Heart left ventricle (tissue), 13 donors: ENCODE data around the gene ARHGDIB.

ENCODE experiments used
- POLR2A ChIP-seq, 2 donors: fragments of 450-650 bp; IDR thresholded peaks; one replicate each; pipeline ENCODE4 v1.6.1; 2017; ENCODE audit warnings: antibody characterized with exemption in 2 of 2, mild to moderate bottlenecking in 2 of 2, moderate library complexity in 2 of 2
- TF ChIP-seq, protein P1 (sequence below), 12 donors: fragments of 200-600 bp; sonication (generic) in 4 of 12; IDR thresholded peaks; one replicate each; pipeline versions ENCODE4 v1.5.0 to v1.8.0; 2018 to 2022; ENCODE audit warnings: antibody characterized with exemption in 12 of 12, mild to moderate bottlenecking in 5 of 12
- donor health status: ischemic (EF 13 %, LVEDD 7.1; RV severe dilation, severe dysfunction).
- donor health status: DM: no; HTN: yes; CAD: no.
- donor health status: DM: no; HTN: no; CAD: no.
- donor health status: ischemic (EF 25% LVEDD 6.9; RV normal size, moderate dysfunction).
- donor health status: ischemic (EF 25% LVEDD 5.7; RV mildly dilated, moderate dysfunction).
- donor health status: ischemic (EF 35%, LVEDD 5.7; RV mildly dilated, moderate dysfunction).
- donor health status: nonischemic (EF 11% LVEDD 7.7; RV severe dilation, severe dysfunction).
- donor health status: DM: yes; HTN: yes; CAD: no.
- donor health status: PGD.
- donor health status: ischemic (EF 29% LVEDD 5.4; RV normal size, mild dysfunction).
- donor health status: nonischemic (EF 23%, LVEDD 6.1; RV moderate dilation, normal function).

DNA sequence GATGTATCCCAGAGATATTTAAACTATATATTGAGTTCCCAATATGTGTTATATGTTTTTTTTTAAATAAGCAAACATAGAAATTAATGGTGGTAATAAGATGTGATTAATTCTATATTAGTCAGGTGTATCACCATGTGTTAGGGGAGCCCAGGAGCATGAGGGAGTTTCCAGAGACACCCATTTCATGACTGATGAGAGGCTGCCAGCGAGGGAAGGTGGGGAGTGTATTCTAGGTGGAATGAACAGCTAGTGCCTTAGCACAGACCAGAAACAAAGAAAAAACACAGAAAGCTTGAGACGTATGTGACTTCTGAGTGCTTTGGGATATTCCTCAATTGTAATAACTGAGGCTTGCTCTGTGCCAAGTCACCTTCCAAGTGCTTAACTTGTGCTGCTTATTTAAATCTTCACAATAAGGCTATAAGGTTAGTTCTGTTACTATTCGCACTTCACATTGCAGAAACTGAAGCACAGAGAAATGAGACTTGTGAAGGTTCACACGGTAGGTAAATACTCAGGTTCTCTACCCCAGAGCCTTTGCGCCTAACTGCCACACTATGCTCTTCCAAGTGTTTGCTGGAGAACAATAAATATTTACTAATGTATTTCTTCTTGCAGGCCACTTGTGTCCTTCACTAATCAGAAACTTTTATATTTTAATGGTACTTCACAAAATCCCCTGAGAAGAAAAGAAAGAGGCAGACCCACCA lies 57.9 kb downstream of the ARHGDIB start:
- TF ChIP-seq, protein P1, sequence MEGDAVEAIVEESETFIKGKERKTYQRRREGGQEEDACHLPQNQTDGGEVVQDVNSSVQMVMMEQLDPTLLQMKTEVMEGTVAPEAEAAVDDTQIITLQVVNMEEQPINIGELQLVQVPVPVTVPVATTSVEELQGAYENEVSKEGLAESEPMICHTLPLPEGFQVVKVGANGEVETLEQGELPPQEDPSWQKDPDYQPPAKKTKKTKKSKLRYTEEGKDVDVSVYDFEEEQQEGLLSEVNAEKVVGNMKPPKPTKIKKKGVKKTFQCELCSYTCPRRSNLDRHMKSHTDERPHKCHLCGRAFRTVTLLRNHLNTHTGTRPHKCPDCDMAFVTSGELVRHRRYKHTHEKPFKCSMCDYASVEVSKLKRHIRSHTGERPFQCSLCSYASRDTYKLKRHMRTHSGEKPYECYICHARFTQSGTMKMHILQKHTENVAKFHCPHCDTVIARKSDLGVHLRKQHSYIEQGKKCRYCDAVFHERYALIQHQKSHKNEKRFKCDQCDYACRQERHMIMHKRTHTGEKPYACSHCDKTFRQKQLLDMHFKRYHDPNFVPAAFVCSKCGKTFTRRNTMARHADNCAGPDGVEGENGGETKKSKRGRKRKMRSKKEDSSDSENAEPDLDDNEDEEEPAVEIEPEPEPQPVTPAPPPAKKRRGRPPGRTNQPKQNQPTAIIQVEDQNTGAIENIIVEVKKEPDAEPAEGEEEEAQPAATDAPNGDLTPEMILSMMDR (IDR thresholded peaks at IDR 0.05), result no peak
- TF ChIP-seq POLR2A (IDR thresholded peaks at IDR 0.05), result no peak
